ENCODE measurements around the gene CHCHD5.
"Not testable (repeated sequence)": the region's sequence is repeated elsewhere in the genome, so short reads cannot be mapped to it uniquely, and the experiment has no call there.

Gene CHCHD5, protein sequence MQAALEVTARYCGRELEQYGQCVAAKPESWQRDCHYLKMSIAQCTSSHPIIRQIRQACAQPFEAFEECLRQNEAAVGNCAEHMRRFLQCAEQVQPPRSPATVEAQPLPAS

DNA sequence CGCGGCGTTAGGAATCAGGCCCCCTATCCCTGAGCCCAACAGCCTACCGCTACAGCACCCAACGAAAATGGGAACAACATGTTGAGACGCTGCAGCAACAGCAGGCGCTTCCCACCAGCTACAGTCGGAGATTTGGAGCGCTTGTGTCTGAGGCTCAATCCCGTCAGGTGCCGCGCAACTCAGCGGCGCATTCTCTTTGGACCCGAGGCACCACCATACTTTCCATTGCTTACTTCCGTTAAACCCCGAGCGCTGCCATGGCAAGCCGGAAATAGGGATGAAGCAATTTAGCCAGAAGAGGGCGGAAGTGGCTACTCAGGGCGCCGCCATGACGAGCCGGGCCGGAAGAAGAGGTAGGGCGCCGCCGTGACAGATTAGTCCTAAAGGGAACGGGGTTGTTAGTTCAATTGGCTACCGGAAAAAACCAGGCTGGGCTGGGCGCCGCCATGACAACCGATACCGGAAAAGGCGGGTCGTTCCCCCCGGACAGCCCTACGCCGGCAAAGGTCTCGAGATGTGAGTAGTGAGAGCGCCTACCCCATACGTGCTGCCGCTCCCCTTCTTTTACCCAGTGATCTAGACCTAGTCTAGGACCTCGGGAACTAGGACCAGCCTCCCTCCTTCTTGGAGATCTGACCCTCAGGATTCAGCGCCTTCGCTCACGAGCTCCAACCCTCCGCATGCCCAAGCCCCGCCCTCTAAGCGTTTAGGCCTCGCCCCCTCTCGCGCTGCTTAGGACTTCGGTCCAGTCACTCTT lies at the start of gene CHCHD5:
Gene CHCHD5 (plus strand): TSS at position 476 of the 757 bp plus-strand sequence. CDS start 39 bp downstream, at position 515.
- peak; percentile 89 for DNase-seq

DNA sequence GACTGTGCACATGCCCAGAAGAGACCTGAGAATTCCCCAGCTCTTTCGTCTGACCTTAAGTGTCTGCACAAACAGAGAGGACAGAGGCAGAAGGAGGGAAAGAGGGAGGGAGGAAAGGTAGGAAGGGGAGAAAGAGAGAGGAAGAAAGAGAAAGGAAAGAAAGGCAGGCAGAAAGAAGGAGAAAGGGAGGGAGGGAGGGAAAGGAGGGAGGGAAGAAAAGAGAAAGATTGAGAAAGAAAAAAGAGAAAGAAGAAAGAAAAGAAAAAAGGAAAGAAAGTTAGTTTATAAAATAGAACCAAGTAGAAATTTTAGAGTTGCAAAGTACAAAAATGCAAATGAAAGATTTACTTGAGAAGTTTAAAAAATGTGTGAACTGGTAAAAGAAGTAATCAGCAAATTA lies 49.6 kb upstream of the CHCHD5 start:
- no peak for DNase-seq

DNA sequence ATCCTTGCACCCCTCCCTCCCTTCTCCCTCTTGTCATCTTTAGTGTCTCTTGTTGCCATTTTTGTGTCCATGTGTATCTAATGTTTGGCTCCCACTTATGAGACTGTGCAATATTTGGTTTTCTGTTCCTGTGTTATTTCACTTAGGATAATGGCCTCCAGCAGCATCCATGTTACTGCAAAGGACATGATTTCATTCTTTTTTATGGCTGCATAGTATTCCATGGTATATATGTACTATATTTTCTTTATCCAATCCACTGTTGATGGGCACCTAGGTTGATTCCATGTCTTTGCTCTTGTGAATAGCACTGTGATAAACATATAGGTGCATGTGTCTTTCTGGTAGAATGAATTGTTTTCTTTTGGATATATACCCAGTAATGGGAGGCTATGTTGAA lies 47.7 kb upstream of the CHCHD5 start:
- not testable (repeated sequence) for DNase-seq

DNA sequence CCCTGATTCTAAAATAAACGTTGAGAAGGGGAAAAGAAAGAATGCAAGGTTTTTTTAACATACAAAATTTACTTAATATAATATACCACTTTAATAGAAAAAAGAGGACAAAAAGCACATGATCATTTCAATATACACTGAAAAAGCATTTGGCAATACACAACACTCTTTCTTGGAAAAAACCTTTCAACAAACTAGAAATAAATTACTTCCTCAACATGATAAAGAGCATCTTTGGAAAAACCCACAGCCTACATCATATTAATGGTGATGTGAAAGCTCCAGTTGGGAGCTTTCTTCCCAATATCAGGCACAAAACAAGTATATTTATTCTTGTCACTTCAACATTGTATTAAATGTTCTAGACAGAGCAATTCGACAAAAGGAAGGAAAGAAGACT lies 45.1 kb upstream of the CHCHD5 start:
- DNase-seq = no peak

DNA sequence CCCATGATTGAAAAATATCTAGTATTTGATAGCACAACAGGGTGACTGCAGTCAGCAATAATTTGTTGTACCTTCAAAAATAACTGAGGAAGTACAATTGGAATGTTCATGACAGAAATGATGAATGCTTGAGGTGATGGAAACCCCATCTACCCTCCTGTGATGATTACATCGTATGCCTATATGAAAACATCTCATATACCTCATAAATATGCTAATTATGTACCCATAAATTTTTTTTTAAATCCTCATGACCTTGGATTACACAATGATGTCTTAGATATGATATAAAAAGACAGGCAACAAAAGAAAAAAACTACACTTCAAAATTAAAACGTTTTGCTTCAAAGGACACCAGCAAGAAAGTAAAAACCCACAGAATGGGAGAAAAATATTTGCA lies 43.5 kb upstream of the CHCHD5 start:
- DNase-seq = no peak

DNA sequence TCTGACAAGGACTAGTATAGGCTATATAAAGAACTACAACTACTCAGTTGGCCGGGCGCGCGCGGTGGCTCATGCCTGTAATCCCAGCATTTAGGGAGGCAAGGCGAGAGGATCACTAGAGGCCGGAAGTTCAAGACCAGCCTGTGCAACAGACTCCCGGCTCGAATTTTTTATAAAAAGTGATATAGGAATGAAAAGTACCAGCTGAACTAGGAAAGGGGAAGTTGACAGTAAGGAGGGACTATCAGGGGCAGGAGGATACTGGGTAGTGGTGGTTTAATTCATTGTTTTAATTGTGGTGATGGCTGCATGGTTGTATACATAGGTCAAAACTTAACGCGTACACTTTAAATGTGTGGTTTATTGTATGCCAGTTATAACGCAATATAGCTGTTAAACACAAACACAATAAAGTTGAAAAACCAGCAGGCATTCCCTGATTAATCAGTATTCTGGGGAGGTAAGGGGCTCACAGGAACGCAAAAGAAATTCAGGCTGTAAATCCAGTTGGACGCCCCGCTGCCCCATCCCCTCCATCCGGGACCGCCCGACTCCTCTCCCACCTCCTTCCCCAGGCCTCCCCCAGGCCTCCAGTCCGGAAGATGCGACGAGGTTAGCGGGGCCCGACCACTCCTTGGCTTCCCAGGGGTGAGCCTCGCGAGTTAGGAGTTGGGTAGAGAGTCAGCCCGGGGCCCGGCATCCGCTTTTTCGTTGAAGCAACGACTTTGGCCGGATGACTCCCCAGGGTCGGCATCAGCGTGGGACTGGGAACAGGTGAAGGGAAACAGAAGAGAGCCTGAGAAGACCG lies 42.9 kb upstream of the CHCHD5 start:
- DNase-seq = peak; percentile 80

DNA sequence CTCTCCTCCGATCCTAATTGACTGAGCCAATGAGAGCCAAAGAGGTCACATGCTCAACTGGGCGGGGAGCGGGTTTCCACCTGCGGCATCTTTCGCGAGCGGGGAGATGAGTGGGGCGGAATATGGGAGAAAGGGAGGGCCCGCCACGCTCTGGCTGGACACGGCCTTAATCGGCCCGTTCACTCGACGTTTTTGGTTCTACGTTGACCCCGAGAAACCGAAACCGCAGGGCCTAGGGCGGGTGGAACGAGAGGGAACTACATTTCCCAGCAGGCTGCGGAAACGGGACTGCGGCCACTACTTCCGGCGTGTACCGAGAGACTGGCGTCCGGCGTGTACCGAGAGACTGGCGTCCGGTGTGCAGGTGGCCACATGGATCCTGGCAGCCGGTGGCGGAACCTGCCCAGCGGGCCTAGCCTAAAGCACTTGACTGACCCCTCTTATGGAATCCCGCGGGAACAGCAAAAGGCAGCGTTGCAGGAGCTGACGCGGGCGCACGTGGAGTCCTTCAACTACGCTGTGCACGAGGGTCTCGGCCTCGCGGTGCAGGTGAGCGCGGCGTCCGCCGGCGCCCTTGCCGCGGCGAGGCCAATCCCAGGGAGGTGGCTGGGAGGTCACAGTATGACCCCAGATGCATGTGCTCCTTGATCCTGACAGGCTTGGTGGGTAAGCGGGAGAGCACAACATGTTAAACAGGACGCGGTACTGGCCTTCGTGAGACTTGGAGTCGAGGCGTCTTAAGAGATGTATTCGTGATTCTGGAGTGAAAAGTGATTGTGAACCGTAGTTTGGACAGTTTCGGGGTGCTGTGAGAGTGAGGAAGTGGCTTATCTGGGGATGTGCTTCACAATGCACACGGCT lies 42.1 kb upstream of the CHCHD5 start, which contains the start of gene POLR1B:
Gene POLR1B (plus strand): TSS at position 343 of the 861 bp plus-strand sequence. CDS start 30 bp downstream, at position 373.
- DNase-seq = no peak

DNA sequence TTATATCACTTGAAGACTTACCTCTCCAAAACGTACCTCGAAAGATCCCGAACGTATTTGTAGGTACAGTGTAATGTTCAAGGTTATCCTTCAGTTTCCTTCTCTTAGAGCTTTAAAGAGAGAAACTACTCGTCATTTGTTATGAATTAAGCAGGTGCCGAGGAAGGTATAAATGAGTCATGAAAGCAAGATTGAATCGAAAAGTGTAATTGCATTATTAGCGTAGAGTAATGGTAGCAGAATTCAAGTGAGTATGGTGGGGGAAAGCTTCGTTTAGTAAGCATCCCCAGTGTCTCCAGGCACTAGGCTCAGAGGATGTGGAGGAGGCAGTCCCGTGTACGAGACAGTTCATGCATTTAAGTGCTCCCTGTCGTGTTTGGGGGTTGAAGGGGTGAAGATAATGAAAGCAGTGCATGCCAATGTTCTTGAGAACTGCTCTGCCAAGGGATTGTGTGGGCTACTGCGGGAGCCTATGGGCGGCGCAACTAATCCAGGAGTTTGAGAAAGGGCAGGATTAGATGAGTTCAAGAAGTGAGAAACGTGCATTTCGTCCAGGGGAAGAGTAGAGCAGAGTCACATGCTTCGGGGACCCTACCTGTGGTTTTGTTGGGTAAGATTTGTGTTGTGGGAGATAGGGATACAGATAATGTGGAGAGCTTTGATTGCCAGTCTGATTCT lies 41.3 kb upstream of the CHCHD5 start:
- no peak for DNase-seq

DNA sequence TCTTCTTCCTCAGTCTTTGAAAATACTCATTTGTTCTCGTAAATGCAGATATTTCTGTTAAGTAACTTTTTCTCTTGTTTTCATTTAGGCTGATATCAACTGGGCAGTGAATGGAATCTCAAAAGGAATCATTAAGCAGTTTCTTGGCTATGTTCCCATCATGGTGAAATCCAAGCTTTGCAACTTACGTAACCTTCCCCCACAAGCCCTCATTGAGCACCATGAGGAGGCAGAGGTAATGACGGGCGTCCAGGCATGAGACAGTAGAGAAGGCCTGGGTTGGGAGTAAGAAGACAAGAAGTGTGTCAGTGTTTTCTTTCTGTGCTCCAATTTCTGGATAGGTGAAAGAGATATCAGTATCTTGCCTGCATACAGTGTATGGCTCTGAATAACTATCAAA lies 37.1 kb upstream of the CHCHD5 start:
- no peak for DNase-seq

DNA sequence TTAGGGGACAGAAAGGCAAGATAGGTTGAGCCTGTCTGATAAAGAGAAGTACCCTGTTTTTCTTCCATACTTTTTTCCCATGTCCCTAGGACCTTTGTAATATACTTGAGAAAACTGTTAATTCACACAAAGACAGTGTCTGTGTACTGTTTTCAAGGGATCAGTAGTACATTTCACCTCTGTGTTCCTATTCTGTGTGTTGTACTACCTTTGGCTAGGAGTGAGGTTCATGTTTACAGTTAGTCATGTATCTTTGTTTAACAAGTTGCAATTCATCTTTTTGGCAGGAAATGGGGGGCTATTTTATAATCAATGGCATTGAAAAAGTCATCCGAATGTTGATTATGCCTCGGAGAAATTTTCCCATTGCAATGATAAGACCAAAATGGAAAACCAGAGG lies 35.4 kb upstream of the CHCHD5 start:
- DNase-seq = no peak

DNA sequence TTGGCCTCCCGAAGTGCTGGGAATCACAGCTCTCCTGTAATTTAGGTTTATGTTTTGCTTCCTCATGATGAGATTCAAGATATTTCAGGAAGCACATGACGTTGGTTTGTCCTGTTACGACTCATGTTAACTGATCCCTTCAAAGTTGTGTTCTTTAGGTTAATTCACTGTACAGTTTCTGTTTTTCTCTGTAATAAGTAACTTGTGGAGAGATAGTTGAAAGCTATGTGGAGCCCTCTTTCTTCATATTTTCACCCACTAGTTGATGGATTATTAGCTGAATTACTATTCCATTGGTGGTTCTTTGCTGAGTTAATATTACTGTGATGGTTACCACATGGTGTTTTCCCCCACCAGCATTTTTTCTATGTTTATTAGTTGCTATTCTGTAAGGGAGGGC lies 18.3 kb upstream of the CHCHD5 start:
- DNase-seq = no peak

DNA sequence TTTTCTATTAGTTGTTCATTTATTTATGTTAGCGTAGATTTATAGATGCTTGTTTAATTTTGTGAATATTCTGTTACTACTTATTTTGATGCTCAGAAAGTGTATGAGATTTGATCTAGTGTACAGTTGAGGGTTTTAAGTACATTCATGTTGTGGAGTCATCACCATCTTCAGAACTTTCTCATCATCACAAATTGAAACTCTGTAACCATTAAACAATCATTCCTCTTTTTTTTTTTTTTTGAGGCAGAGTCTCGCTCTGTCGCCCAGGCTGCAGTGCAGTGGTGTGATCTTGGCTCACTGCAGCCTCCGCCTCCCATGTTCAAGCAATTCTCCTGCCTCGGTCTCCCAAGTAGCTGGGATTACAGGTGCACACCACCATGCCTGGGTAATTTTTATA lies 17.9 kb upstream of the CHCHD5 start:
- DNase-seq = not testable (repeated sequence)

DNA sequence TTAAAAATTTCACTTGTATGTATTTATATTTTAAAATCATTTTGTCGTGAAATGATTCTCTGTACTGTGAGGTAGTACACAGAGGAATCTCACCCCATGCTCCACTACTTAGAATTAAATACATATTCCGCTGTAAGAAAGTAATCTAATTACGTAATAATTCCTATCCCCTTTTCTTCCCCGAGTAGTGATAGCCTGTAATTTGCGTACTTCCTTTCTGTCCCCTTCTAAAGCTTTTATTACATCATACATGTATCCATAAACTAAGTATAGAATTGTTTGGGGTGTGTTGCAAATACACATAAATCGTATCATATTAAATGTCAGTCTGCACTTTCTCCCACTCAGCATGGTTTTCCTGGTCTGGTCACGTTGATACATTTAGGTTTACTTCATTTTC lies 12.4 kb upstream of the CHCHD5 start:
- DNase-seq = no peak

DNA sequence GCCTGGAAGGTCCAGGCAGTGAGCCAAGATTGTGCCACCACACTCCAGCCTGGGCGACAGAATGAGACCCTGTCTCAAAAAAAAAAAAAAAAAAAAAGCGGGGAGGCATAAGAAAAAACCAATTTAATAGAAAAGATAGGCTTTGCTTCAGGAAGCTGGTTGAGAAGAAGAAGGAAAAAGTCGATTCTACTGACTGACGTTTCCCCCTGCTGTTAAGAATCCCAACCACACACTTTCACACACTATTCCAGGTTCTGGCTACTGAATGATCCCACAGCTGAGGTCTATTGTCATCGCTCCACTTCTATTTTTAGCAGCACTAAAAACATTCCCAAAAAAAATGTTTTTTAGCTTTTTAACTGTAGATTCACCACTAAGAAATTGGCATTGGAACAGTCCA lies 6.7 kb upstream of the CHCHD5 start:
- no peak for DNase-seq

DNA sequence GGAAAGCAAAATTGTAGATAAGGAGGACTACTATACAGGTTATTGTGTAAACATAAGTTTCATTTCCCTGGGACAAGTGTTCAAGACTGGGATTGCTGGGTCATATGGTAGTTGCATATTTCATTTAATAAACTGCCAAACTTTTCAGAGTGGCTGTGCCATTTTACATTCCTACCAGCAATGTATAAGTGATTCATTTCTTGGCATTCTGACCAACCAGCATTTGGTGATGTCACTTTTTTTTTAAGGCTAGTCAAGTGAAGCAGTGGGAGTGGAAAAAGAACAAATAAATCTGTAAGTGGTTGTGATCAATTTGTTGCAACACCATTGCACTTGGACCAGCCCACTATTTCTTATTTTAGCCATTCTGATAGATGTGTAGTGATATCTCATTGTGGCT lies 5.2 kb upstream of the CHCHD5 start:
- no peak for DNase-seq

DNA sequence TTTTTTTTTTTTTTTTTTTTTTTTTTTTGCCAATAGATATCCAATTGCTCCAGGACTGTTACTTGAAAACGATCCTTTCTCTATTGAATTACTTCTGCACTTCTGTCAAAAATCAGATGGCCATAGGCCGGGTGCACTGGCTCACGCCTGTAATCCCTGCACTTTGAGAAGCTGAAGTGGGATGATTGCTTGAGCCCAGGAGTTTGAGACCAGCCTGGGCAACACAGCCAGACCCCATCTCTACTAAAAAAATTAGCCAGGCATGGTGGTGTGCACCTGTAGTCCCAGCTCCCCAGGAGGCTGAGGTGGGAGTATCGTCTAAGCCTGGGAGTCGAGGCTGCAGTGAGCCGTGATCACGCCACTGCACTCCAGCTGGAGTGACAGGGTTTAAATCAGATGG lies 4.3 kb upstream of the CHCHD5 start:
- DNase-seq = no peak

DNA sequence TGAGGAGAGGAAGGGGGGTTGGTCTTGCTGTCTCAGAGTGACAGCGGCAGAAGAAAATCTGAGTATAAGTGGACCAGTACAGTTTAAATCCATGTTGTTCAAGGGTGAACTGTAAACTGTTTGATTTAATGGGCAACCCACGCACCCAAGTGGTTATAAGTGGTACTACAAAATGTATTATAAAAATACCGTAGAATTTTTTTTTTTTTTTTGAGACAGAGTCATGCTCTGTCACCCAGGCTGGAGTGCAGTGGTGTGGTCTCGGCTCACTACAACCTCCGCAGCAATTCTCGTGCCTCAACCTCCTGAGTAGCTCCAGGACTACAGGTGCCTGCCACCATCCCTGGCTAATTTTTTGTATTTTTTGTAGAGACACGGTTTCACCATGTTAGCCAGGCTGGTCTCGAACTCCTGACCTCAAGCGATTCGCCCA lies 2.1 kb upstream of the CHCHD5 start:
- DNase-seq = peak; percentile 35

DNA sequence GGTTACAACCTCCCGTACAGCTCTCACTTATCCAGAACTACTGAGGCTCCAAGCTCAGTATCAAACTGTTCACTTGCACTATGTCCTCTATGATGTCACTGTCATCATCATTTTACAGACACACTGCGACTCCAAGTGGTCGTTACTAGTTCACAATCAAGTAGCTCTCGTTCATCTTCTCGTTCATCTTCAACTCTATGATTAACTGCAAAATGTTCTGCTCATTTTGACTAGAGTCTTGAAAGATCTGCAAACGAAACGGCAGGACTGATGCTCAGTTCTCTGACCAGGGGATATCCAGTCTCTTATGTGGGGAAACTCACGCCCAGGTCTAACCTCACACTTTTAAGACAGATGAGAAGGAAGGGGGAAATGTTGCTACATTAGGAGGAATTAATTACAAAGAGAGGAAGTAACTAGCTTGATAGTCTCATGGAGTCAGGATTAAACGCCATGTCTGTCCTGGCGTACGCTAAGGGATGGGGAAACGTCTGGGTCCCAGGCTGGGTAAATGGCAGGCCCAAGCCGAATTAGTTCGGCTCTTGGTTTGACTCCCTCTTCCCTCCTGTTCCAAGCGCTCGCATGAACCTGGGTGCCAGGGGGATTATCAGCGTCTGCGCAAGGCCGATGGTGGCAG lies 794 bp upstream of the CHCHD5 start:
- DNase-seq = no peak

DNA sequence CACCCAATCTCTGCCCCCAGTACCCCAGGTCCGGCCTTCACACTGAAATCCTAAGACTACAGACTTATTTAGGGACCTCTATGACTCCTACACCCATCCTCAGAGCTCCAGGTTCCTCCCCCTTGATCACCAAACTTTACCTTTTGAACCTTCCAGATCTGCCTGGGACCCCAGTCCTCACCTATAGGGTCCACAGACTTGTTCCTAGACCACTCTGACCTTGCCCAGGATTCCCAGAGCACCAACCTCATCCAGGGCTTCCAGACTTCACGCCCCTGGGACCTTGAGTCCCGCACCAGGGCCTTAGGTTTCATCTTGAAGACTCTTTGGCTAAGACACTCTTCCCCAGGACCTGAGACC lies 462 bp downstream of the CHCHD5 start:
- DNase-seq = no peak

DNA sequence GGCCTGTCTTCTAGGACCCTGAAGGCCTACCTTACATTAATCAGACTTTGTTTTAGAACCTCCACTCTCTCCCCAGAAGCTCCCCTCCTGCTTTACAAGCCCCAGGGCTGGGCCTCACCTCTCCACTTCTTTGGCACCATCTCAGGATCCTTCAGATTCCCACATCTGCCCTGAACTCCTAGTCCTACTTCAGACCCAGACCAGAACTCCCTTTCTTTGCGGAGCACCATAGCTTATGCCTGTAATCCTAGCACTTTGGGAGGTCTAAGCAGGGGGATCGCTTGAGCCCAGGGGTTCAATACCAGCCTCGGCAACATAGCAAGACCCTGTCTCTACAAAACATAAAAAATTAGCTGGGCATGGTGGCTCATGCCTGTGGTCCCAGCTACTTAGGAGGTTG lies 991 bp downstream of the CHCHD5 start:
- DNase-seq = no peak

DNA sequence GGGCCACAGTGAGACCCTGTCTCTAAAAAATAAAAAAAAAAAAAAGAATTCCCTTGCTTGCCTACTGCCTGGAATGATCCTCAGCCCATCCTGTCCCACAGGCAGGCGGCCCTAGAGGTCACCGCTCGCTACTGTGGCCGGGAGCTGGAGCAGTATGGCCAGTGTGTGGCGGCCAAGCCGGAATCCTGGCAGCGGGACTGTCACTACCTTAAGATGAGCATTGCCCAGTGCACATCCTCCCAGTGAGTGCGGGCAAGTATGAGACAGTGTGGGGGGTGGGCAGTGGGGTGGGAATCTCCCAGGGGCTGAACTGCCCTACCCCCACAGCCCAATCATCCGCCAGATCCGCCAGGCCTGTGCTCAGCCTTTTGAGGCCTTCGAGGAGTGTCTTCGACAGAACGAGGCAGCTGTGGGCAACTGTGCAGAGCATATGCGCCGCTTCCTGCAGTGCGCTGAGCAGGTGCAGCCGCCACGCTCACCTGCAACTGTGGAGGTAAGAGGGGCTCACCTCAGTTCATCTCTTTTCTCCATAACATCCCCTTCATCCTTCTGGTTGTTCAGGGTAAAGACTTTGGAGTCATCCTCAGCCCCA lies 1.6 kb downstream of the CHCHD5 start:
- DNase-seq = no peak
